KMS-11 (cell line): ENCODE data around the gene SPAG4.

ENCODE experiments used
- H2AFZ ChIP-seq: fragments of 200-600 bp; sonication (generic); 2 replicates; pipeline ENCODE4 v1.6.1; 2016; ENCODE audit warnings: antibody characterized with exemption, mixed run types, low read depth
- H3K27ac ChIP-seq: fragments of 200-600 bp; sonication (generic); 2 replicates; pipeline ENCODE4 v1.6.1; 2016; ENCODE audit warnings: mild to moderate bottlenecking, mixed run types
- H3K27me3 ChIP-seq: fragments of 200-600 bp; sonication (generic); 2 replicates; pipeline ENCODE4 v1.6.1; 2017; ENCODE audit warnings: mild to moderate bottlenecking, low read depth, mixed run types, moderate library complexity; ENCODE audit not compliant: insufficient read depth
- H3K36me3 ChIP-seq: fragments of 200-600 bp; sonication (generic); 2 replicates; pipeline ENCODE4 v1.6.1; 2017; ENCODE audit warnings: mild to moderate bottlenecking, mixed run types; ENCODE audit not compliant: insufficient read depth
- H3K4me1 ChIP-seq: fragments of 200-600 bp; sonication (generic); 2 replicates; pipeline ENCODE4 v1.6.1; 2016; ENCODE audit warnings: mild to moderate bottlenecking, low read depth, mixed run types; ENCODE audit not compliant: poor library complexity, severe bottlenecking
- H3K4me2 ChIP-seq: fragments of 200-600 bp; sonication (generic); 2 replicates; pipeline ENCODE4 v1.7.0; 2016; ENCODE audit warnings: mild to moderate bottlenecking, mixed run types
- H3K4me3 ChIP-seq: fragments of 200-600 bp; sonication (generic); IDR thresholded peaks from 2 replicates; pipeline ENCODE4 v1.6.1; 2017; ENCODE audit warnings: low read depth, low read length, mixed read lengths; ENCODE audit not compliant: insufficient read depth
- H3K79me2 ChIP-seq: fragments of 200-600 bp; sonication (generic); 2 replicates; pipeline ENCODE4 v1.6.1; 2016; ENCODE audit warnings: low read depth, mixed run types; ENCODE audit not compliant: insufficient read depth
- H3K9ac ChIP-seq: fragments of 200-600 bp; sonication (generic); 2 replicates; pipeline ENCODE4 v1.6.1; 2016; ENCODE audit warnings: mild to moderate bottlenecking, mixed run types
- H4K20me1 ChIP-seq: fragments of 200-600 bp; sonication (generic); 2 replicates; pipeline ENCODE4 v1.6.1; 2016; ENCODE audit warnings: mild to moderate bottlenecking, mixed run types; ENCODE audit not compliant: insufficient read depth
- CTCF ChIP-seq: fragments of 200-600 bp; sonication (generic); conservative IDR thresholded peaks from 2 replicates; pipeline ENCODE4 v1.6.1; 2017; ENCODE audit warnings: low read depth, mild to moderate bottlenecking, antibody characterized with exemption, low read length, moderate library complexity, mixed read lengths

The SPAG4 gene

DNA sequence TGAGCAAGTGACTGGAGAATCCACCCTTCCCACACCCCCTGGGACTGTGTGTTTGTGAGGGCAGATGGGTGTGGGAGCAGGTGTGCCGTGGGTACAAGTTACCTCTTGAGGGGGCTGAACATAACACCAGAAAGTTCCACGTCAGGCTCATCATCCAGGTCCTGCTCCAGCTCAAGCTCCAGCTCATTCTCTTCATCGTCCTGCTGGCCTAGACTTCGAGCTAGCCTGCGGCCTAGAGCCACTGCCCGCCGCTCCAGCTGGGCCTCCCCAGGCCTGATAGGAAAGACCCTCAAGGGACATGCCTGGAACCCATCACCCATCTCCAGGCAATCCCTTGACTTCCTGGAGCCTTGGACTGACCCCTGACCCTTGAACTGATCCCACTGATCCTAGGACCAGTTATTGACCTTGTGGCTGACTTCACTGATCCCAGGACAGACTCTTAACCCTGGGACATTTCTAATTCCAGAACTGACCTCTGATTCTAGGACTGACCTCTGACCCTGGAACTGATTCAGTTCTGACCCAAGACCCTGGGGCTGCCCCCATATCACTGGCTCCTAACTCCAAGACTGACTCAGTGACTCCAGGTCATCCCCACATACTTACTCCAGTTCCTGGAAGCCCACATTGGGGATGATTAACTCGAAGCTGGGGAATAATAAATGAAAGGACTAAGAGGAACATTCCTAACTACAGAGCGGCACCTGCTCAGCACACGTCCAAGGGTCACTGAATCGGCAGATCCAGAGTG is 11.8 kb upstream of the SPAG4 start:
- Histone ChIP-seq H3K79me2 (no peaks in the 10 kb centered on the region), H3K4me3 (no peak overlapping the region), H3K27ac (no peak overlapping the region), H3K27me3 (no peaks in the 10 kb centered on the region), H3K4me1 (peaks cover 59% of the 10 kb centered on the region), H4K20me1 (no peaks in the 10 kb centered on the region), H3K9ac (no peak overlapping the region), H2AFZ (no peak overlapping the region), H3K36me3 (no peaks in the 10 kb centered on the region), H3K4me2 (no peak overlapping the region)
- TF ChIP-seq CTCF = no peak

DNA sequence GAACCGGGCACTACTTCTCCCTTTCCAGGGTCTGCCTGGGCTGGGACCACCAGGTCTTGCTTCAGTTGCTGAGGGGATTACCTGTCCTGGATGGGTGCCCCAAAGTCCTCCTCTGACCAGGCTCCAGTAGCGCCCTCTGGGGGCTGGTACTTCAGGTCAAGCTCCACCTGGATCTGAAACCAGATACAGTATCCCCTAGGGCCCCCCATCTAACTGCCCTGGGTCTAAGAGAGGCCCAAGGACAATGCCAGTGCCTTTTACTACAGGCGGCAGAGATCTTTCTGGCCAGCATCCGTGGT is 11.2 kb upstream of the SPAG4 start:
- TF ChIP-seq CTCF = peak; percentile 28; the same call in 1 of the 2 replicates
- Histone ChIP-seq H3K4me1 (peaks cover 59% of the 10 kb centered on the region), H3K79me2 (no peaks in the 10 kb centered on the region), H4K20me1 (no peaks in the 10 kb centered on the region), H3K27me3 (no peaks in the 10 kb centered on the region), H3K4me3 (no peak overlapping the region), H3K27ac (no peak overlapping the region), H3K36me3 (no peaks in the 10 kb centered on the region), H3K4me2 (no peak overlapping the region), H3K9ac (no peak overlapping the region), H2AFZ (no peak overlapping the region)

DNA sequence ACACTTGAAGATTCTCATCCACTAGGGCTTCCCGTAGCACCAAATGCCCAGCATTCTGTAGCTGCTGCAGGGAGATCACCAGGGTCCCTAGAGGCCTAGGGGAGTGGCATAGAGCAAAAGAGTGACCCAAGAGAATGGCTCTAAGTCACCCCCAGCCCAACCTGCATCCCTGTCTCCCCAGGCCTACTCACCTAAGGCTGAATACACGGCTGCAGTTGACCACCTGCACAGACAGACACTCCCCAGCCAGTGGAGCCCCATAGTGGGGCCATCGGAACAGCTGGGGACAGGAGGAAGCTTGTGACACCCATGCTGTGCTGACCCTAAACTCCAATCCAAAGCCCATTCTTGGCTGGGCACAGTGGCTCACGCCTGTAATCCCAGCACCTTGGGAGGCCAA is 9.5 kb upstream of the SPAG4 start:
- H2AFZ ChIP-seq = no peak overlapping the region
- peaks cover 73% of the 10 kb centered on the region for H3K4me1 ChIP-seq
- H3K4me2 ChIP-seq = peak overlapping the region; percentile 96
- TF ChIP-seq CTCF = no peak
- H3K27ac ChIP-seq = peak overlapping the region; percentile 65; the same call in 1 of the 2 replicates
- H3K4me3 ChIP-seq = no peak overlapping the region
- no peaks in the 10 kb centered on the region for H3K27me3 ChIP-seq
- no peaks in the 10 kb centered on the region for H4K20me1 ChIP-seq
- H3K79me2 ChIP-seq = no peaks in the 10 kb centered on the region
- no peaks in the 10 kb centered on the region for H3K36me3 ChIP-seq
- H3K9ac ChIP-seq = peak overlapping the region; percentile 18; the same call in 1 of the 2 replicates

GRCh38 chr20:35607003-35607735 is 8.5 kb upstream of the SPAG4 start:
- Histone ChIP-seq H3K27ac (peak overlapping the region; percentile 65), H3K4me2 (peak overlapping the region; percentile 96)

More at GRCh38 chr20:35607003-35607735, 8.5 kb upstream of the SPAG4 start:
- TF ChIP-seq CTCF = no peak
- peak overlapping the region; percentile 39; the same call in 1 of the 2 replicates for H2AFZ ChIP-seq
- H3K79me2 ChIP-seq = no peaks in the 10 kb centered on the region
- H4K20me1 ChIP-seq = no peaks in the 10 kb centered on the region
- H3K9ac ChIP-seq = peak overlapping the region; percentile 18; the same call in 1 of the 2 replicates
- H3K36me3 ChIP-seq = no peaks in the 10 kb centered on the region
- no peak overlapping the region for H3K4me3 ChIP-seq
- no peaks in the 10 kb centered on the region for H3K27me3 ChIP-seq
- H3K4me1 ChIP-seq = peaks cover 82% of the 10 kb centered on the region
